HEK293 (cell line): ENCODE results near the gene VWA3A.
A peak's percentile ranks its signal among the peaks of the same experiment; 100 is the strongest.

Experiments
- PRDM1 ChIP-seq: fragments of 450-650 bp; formaldehyde crosslinking; IDR thresholded peaks from 2 replicates; pipeline ENCODE4; 2016; ENCODE audit warnings: missing biosample characterization, missing genetic modification characterization
- SP3 ChIP-seq: fragments of 450-650 bp; formaldehyde crosslinking; IDR thresholded peaks from 2 replicates; pipeline ENCODE4 v1.5.1; 2016; ENCODE audit warnings: missing biosample characterization, missing genetic modification characterization
- SP7 ChIP-seq: fragments of 450-650 bp; formaldehyde crosslinking; IDR thresholded peaks from 2 replicates; pipeline ENCODE4 v1.5.1; 2016; ENCODE audit warnings: missing biosample characterization, missing genetic modification characterization
- YY2 ChIP-seq: fragments of 450-650 bp; formaldehyde crosslinking; IDR thresholded peaks from 2 replicates; pipeline ENCODE4 v1.5.1; 2016; ENCODE audit warnings: missing biosample characterization, missing genetic modification characterization
- ZBTB10 ChIP-seq: fragments of 450-650 bp; formaldehyde crosslinking; IDR thresholded peaks from 2 replicates; pipeline ENCODE4 v1.5.1; 2016; ENCODE audit warnings: missing biosample characterization, missing genetic modification characterization
- ZBTB20 ChIP-seq: fragments of 450-650 bp; formaldehyde crosslinking; IDR thresholded peaks from 2 replicates; pipeline ENCODE4 v1.5.1; 2016; ENCODE audit warnings: missing biosample characterization, missing genetic modification characterization
- ZBTB48 ChIP-seq: fragments of 450-650 bp; formaldehyde crosslinking; IDR thresholded peaks from 2 replicates; pipeline ENCODE4 v1.5.1; 2016; ENCODE audit warnings: missing biosample characterization, missing genetic modification characterization
- ZEB2 ChIP-seq: fragments of 450-650 bp; formaldehyde crosslinking; IDR thresholded peaks from 2 replicates; pipeline ENCODE4 v1.5.1; 2016; ENCODE audit warnings: missing biosample characterization, missing genetic modification characterization
- ZNF10 ChIP-seq: fragments of 450-650 bp; formaldehyde crosslinking; IDR thresholded peaks from 2 replicates; pipeline ENCODE4 v1.5.1; 2017; ENCODE audit warnings: missing biosample characterization, missing genetic modification characterization
- ZNF138 ChIP-seq: fragments of 450-650 bp; formaldehyde crosslinking; IDR thresholded peaks from 2 replicates; pipeline ENCODE4 v1.5.1; 2016; ENCODE audit warnings: missing biosample characterization, missing genetic modification characterization, borderline replicate concordance
- ZNF146 ChIP-seq: fragments of 450-650 bp; formaldehyde crosslinking; IDR thresholded peaks from 2 replicates; pipeline ENCODE4 v1.5.1; 2016; ENCODE audit warnings: missing biosample characterization, missing genetic modification characterization
- ZNF223 ChIP-seq: fragments of 450-650 bp; formaldehyde crosslinking; IDR thresholded peaks from 2 replicates; pipeline ENCODE4 v1.5.1; 2016; ENCODE audit warnings: missing biosample characterization, missing genetic modification characterization
- ZNF341 ChIP-seq: fragments of 450-650 bp; formaldehyde crosslinking; IDR thresholded peaks from 2 replicates; pipeline ENCODE4; 2016; ENCODE audit warnings: low read depth, missing biosample characterization, missing genetic modification characterization
- ZNF398 ChIP-seq: fragments of 450-650 bp; formaldehyde crosslinking; IDR thresholded peaks from 2 replicates; pipeline ENCODE4 v1.5.1; 2017; ENCODE audit warnings: missing biosample characterization, missing genetic modification characterization
- ZNF433 ChIP-seq: fragments of 450-650 bp; formaldehyde crosslinking; IDR thresholded peaks from 2 replicates; pipeline ENCODE4 v1.5.1; 2016; ENCODE audit warnings: missing biosample characterization, missing genetic modification characterization, low read depth
- ZNF488 ChIP-seq: fragments of 450-650 bp; formaldehyde crosslinking; IDR thresholded peaks from 2 replicates; pipeline ENCODE4 v1.5.1; 2016; ENCODE audit warnings: missing biosample characterization, missing genetic modification characterization
- ZNF501 ChIP-seq: fragments of 450-650 bp; formaldehyde crosslinking; IDR thresholded peaks from 2 replicates; pipeline ENCODE4 v1.5.1; 2016; ENCODE audit warnings: missing biosample characterization, missing genetic modification characterization
- ZNF555 ChIP-seq: fragments of 450-650 bp; formaldehyde crosslinking; conservative IDR thresholded peaks from 2 replicates; pipeline ENCODE4 v1.5.1; 2017; ENCODE audit warnings: missing biosample characterization, mild to moderate bottlenecking, missing genetic modification characterization, inconsistent platforms
- ZNF600 ChIP-seq: fragments of 450-650 bp; formaldehyde crosslinking; IDR thresholded peaks from 2 replicates; pipeline ENCODE4 v1.5.1; 2016; ENCODE audit warnings: missing biosample characterization, missing genetic modification characterization
- ZNF626 ChIP-seq: fragments of 450-650 bp; sonication (Bioruptor Pico); formaldehyde crosslinking; IDR thresholded peaks from 2 replicates; pipeline ENCODE4 v1.5.1; 2018; ENCODE audit warnings: missing biosample characterization, missing genetic modification characterization, inconsistent platforms
- ZNF660 ChIP-seq: fragments of 450-650 bp; IDR thresholded peaks from 2 replicates; pipeline ENCODE4 v1.5.1; 2018; ENCODE audit warnings: missing biosample characterization, mild to moderate bottlenecking, missing genetic modification characterization
- ZNF704 ChIP-seq: fragments of 450-650 bp; formaldehyde crosslinking; IDR thresholded peaks from 2 replicates; pipeline ENCODE4 v1.5.1; 2016; ENCODE audit warnings: missing biosample characterization, missing genetic modification characterization
- ZSCAN5A ChIP-seq: fragments of 450-650 bp; formaldehyde crosslinking; IDR thresholded peaks from 2 replicates; pipeline ENCODE4 v1.5.1; 2016; ENCODE audit warnings: missing biosample characterization, missing genetic modification characterization
- TF ChIP-seq, protein P1 (sequence below): fragments of 450-650 bp; formaldehyde crosslinking; conservative IDR thresholded peaks from 2 replicates; pipeline ENCODE4 v1.5.1; 2016; ENCODE audit warnings: low read depth, missing biosample characterization, missing genetic modification characterization
- TF ChIP-seq, protein P2 (sequence below): fragments of 450-650 bp; formaldehyde crosslinking; IDR thresholded peaks from 2 replicates; pipeline ENCODE4 v1.5.1; 2016; ENCODE audit warnings: missing biosample characterization, missing genetic modification characterization

Gene VWA3A

DNA sequence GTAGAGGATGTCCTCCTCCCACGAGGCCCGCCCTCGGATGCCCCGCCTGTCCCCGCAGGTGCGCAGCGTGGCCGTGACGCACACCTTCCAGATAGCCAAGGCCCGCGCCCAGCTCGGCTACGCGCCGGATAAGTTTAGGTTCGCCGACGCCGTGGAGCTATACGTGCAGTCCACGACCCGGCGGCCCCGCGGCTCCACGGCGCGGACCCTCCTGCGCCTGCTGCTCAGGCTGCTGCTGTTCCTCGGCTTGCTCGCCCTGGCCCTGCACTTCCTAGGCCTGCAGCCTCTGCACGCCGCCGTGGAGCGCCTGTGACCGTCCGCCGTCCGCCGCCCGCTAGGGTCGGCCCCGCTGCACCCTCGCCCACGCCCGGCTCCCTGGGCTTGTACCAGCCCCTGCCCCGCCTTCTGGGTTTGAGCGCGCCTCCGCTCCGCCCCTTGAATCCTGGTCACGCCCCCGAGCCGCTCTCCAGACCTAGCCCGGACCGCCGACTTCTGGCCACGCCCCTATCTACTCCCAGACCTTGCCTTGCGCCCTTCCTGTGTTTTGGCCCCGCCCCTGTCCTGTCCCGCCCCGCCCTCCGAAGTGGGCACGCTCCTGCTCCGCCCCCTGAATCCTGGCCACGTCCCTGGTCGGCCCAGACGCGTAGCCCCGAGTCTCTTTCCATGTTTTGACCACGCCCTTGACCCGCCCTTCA is 97.9 kb downstream of the VWA3A start (continued):
- TF ChIP-seq, protein P1, sequence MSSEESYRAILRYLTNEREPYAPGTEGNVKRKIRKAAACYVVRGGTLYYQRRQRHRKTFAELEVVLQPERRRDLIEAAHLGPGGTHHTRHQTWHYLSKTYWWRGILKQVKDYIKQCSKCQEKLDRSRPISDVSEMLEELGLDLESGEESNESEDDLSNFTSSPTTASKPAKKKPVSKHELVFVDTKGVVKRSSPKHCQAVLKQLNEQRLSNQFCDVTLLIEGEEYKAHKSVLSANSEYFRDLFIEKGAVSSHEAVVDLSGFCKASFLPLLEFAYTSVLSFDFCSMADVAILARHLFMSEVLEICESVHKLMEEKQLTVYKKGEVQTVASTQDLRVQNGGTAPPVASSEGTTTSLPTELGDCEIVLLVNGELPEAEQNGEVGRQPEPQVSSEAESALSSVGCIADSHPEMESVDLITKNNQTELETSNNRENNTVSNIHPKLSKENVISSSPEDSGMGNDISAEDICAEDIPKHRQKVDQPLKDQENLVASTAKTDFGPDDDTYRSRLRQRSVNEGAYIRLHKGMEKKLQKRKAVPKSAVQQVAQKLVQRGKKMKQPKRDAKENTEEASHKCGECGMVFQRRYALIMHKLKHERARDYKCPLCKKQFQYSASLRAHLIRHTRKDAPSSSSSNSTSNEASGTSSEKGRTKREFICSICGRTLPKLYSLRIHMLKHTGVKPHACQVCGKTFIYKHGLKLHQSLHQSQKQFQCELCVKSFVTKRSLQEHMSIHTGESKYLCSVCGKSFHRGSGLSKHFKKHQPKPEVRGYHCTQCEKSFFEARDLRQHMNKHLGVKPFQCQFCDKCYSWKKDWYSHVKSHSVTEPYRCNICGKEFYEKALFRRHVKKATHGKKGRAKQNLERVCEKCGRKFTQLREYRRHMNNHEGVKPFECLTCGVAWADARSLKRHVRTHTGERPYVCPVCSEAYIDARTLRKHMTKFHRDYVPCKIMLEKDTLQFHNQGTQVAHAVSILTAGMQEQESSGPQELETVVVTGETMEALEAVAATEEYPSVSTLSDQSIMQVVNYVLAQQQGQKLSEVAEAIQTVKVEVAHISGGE (tag by site-specific recombination), result no peak
- TF ChIP-seq SP3 (no peak), ZNF433 (no peak), ZNF146 (no peak), ZBTB48 (peak; percentile 59), ZNF600 (tag by site-specific recombination) (peak; percentile 69; the same call in 1 of the 2 replicates), PRDM1 (tag by site-specific recombination) (no peak), ZSCAN5A (tag by site-specific recombination) (peak; percentile 71; the same call in 1 of the 2 replicates), ZBTB20 (tag by site-specific recombination) (peak; percentile 66; the same call in 1 of the 2 replicates), ZNF223 (tag by site-specific recombination) (no peak), ZNF704 (tag by site-specific recombination) (no peak), ZBTB10 (no peak), YY2 (tag by site-specific recombination) (0 out of 2 replicates have a peak, but pooled peaks have one; percentile 39), ZNF341 (no peak; the same call in 1 of the 2 replicates), ZNF488 (tag by site-specific recombination) (no peak), ZNF660 (tag by site-specific recombination) (peak; percentile 10; the same call in 1 of the 2 replicates), ZNF398 (tag by site-specific recombination) (peak; percentile 33), ZNF555 (no peak), ZNF10 (tag by site-specific recombination) (peak; percentile 39), SP7 (tag by site-specific recombination) (0 out of 2 replicates have a peak, but pooled peaks have one; percentile 76), ZNF501 (tag by site-specific recombination) (0 out of 2 replicates have a peak, but pooled peaks have one; percentile 27), ZNF626 (no peak), ZEB2 (tag by site-specific recombination) (peak; percentile 53), ZNF138 (tag by site-specific recombination) (no peak)
- TF ChIP-seq, protein P2, sequence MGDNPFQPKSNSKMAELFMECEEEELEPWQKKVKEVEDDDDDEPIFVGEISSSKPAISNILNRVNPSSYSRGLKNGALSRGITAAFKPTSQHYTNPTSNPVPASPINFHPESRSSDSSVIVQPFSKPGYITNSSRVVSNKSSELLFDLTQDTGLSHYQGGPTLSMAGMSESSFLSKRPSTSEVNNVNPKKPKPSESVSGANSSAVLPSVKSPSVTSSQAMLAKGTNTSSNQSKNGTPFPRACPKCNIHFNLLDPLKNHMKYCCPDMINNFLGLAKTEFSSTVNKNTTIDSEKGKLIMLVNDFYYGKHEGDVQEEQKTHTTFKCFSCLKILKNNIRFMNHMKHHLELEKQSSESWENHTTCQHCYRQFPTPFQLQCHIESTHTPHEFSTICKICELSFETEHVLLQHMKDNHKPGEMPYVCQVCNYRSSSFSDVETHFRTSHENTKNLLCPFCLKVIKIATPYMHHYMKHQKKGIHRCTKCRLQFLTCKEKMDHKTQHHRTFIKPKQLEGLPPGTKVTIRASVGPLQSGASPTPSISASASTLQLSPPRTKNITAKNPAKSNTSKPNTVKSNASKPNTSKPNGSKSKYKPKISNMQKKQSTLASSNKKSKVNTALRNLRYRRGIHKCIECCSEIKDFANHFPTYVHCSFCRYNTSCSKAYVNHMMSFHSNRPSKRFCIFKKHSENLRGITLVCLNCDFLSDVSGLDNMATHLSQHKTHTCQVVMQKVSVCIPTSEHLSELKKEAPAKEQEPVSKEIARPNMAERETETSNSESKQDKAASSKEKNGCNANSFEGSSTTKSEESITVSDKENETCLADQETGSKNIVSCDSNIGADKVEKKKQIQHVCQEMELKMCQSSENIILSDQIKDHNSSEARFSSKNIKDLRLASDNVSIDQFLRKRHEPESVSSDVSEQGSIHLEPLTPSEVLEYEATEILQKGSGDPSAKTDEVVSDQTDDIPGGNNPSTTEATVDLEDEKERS (tag by site-specific recombination), result no peak
